Panc1 (cell line): ENCODE results near the gene DOCK11. TPM values are rescaled to one million over a fixed set of nuclear protein-coding genes. Genes with fewer than 3 reads are reported as not detected.

ENCODE experiments used
- ATAC-seq: fragments of 200-7000 bp; cut with Tn5 transposase; 2 replicates; pipeline ENCODE4 v1.9.1; 2020; ENCODE audit warnings: mild to moderate bottlenecking, moderate library complexity
- BruUV-seq: library from RNA; stranded (reverse); fragments of 400-500 nt; replicated peaks from 2 replicates; lab custom pipeline; 2021; lab: Mats Ljungman, UMichigan
- CTCF ChIA-PET: fragments of 300-600 bp; sonication (Branson Sonifier 250); formaldehyde crosslinking; loops from one replicate; lab custom pipeline; 2022; ENCODE audit warnings: antibody characterized with exemption; lab: Charles Lee
- POLR2A ChIA-PET: fragments of 300-600 bp; sonication (Branson Sonifier 250); formaldehyde crosslinking; loops from one replicate; lab custom pipeline; 2022; ENCODE audit warnings: antibody characterized with exemption; lab: Charles Lee
- DNase-seq: peaks from one replicate; pipeline ENCODE4 v3.0.0-alpha.2; 2010; ENCODE audit warnings: low read depth, low spot score
- H3K27ac ChIP-seq: 2 replicates; pipeline ENCODE4 v1.5.1; 2011; ENCODE audit warnings: mild to moderate bottlenecking, low read length, inconsistent platforms
- H3K27me3 ChIP-seq: fragments of 200-500 bp; sonication (Bioruptor generic); 2 replicates; pipeline ENCODE4 v1.6.0; 2014; ENCODE audit warnings: low read length, inconsistent platforms; ENCODE audit not compliant: control insufficient read depth, insufficient read depth
- H3K36me3 ChIP-seq: fragments of 200-500 bp; sonication (Bioruptor generic); 2 replicates; pipeline ENCODE4 v1.5.1; 2014; ENCODE audit warnings: inconsistent platforms, mild to moderate bottlenecking, low read length, moderate library complexity; ENCODE audit not compliant: control insufficient read depth, insufficient read depth
- H3K4me1 ChIP-seq: 2 replicates; pipeline ENCODE4 v1.5.1; 2011; ENCODE audit warnings: inconsistent platforms, mild to moderate bottlenecking, low read length, moderate library complexity; ENCODE audit not compliant: control insufficient read depth, insufficient read depth
- H3K4me3 ChIP-seq, 2 experiments: 2 replicates each; pipeline ENCODE4 v1.5.1; 2011 to 2012; ENCODE audit warnings: low read depth in 2 of 2, low read length in 2 of 2, mild to moderate bottlenecking in 2 of 2, inconsistent platforms in 1 of 2, moderate library complexity in 1 of 2
- H3K9me3 ChIP-seq: fragments of 200-500 bp; sonication (Bioruptor generic); 2 replicates; pipeline ENCODE4 v1.5.1; 2014; ENCODE audit warnings: low read depth, mild to moderate bottlenecking, inconsistent platforms, low read length, moderate library complexity; ENCODE audit not compliant: control insufficient read depth, insufficient read depth
- CTCF ChIP-seq: fragments of 450-650 bp; IDR thresholded peaks from 2 replicates; pipeline ENCODE4 v1.5.1; 2017; ENCODE audit warnings: mild to moderate bottlenecking
- POLR2AphosphoS5 ChIP-seq: IDR thresholded peaks from 2 replicates; pipeline ENCODE4 v1.6.1; 2012; ENCODE audit warnings: mild to moderate bottlenecking, low read depth, low read length, moderate library complexity
- REST ChIP-seq, 2 experiments: IDR thresholded peaks; 2 replicates each; pipeline ENCODE4 v1.6.1; 2011 to 2012; ENCODE audit warnings: low read depth in 2 of 2, control low read depth in 1 of 2, low read length in 1 of 2, mild to moderate bottlenecking in 1 of 2, moderate library complexity in 1 of 2; ENCODE audit not compliant: insufficient read depth in 1 of 2
- SIN3A ChIP-seq: IDR thresholded peaks from 2 replicates; pipeline ENCODE4 v1.6.1; 2012; ENCODE audit warnings: low read depth, mild to moderate bottlenecking, low read length, moderate library complexity, borderline replicate concordance; ENCODE audit not compliant: insufficient read depth
- TCF7L2 ChIP-seq: IDR thresholded peaks from 2 replicates; pipeline ENCODE4 v1.6.1; 2011; ENCODE audit warnings: mild to moderate bottlenecking, low read depth, low read length, inconsistent platforms
- in situ Hi-C: cut with HindIII; loops from 2 replicates; pipeline ENCODE4 v1.10.0; 2016; ENCODE audit warnings: low sequenced_read_pairs, low pct_unique_long_range_greater_than_20kb
- intact Hi-C: fragments of 100-400 bp; cut with micrococcal nuclease; formaldehyde crosslinking; loops from one replicate; pipeline ENCODE4 v1.10.0; 2022; ENCODE audit not compliant: unreplicated experiment
- total RNA-seq: library from RNA; stranded (reverse); gene quantifications from one replicate; pipeline ENCODE4 v1.2.1, GENCODE V29; 2021; ENCODE audit not compliant: unreplicated experiment

DOCK11 gene
- total RNA-seq, 1 experiment from 2014 or later: 2.0 TPM

- no peaks in the 10 kb centered on the region for H3K36me3 ChIP-seq
- TF ChIP-seq REST (IDR thresholded peaks at IDR 0.05; ENCODE audit: insufficient read depth in 1 of 2, low read depth in 2 of 2, low read length in 1 of 2) (no peak), CTCF (no peak), SIN3A (no peak), POLR2AphosphoS5 (no peak), TCF7L2 (no peak)
- H3K9me3 ChIP-seq: no peaks in the 10 kb centered on the region
- peaks cover 7% of the 10 kb centered on the region for H3K4me1 ChIP-seq
- no peak for DNase-seq
- ChIA-PET POLR2A (no interaction called here), CTCF (no interaction called here)
- no peaks in the 10 kb centered on the region for H3K27me3 ChIP-seq
- H3K27ac ChIP-seq: no peak overlapping the region
- intact Hi-C loops (no loop called here), in situ Hi-C loops (no loop called here)
- no TSS peak for BruUV-seq
- H3K4me3 ChIP-seq: no peak overlapping the region
- no peak for ATAC-seq
These were observed 186.8 kb downstream of the DOCK11 start for GRCh38 chrX:118682258-118683014.

GRCh38 chrX:118685393-118685792, 189.8 kb downstream of the DOCK11 start:
- TF ChIP-seq REST (IDR thresholded peaks at IDR 0.05; ENCODE audit: insufficient read depth in 1 of 2, low read depth in 2 of 2, low read length in 1 of 2) (no peak), POLR2AphosphoS5 (no peak), SIN3A (no peak), CTCF (no peak), TCF7L2 (no peak)
- CTCF ChIA-PET: interaction anchor here (0.9 kb wide), 1 partner anchor 47 kb away, joined by 3 read pairs; no protein-coding TSS in a partner anchor
- no peaks in the 10 kb centered on the region for H3K36me3 ChIP-seq
- H3K27me3 ChIP-seq: no peaks in the 10 kb centered on the region
- intact Hi-C loops (no loop called here), in situ Hi-C loops (no loop called here)
- no TSS peak for BruUV-seq
- peaks cover 7% of the 10 kb centered on the region for H3K4me1 ChIP-seq
- POLR2A ChIA-PET: no interaction called here
- H3K27ac ChIP-seq: no peak overlapping the region
- ATAC-seq: no peak
- H3K4me3 ChIP-seq: no peak overlapping the region
- DNase-seq: no peak
- H3K9me3 ChIP-seq: no peaks in the 10 kb centered on the region
